T-helper 2 cell treated with Interferon-gamma antibody and Interleukin-4, amounts not matched to agents 5 μg/mL and 100 μg/mL, for 36 hours (primary cell): Measurements from ENCODE around the gene TNRC6A.
A peak's percentile ranks its signal among the peaks of the same experiment; 100 is the strongest.
"Not testable (repeated sequence)": the region's sequence is repeated elsewhere in the genome, so short reads cannot be mapped to it uniquely, and the experiment has no call there.

Experiments
- DNase-seq: peaks from one replicate; pipeline ENCODE4 v3.0.0; 2021; ENCODE audit warnings: low spot score
- H3K27ac Mint-ChIP-seq: one replicate; pipeline ENCODE4 v1.8.0; 2021; ENCODE audit warnings: mild to moderate bottlenecking, mixed read lengths
- H3K27me3 Mint-ChIP-seq: one replicate; pipeline ENCODE4 v1.8.0; 2021; ENCODE audit warnings: low read depth, mixed read lengths
- H3K36me3 Mint-ChIP-seq: one replicate; pipeline ENCODE4 v1.8.0; 2021; ENCODE audit warnings: low read depth, mixed read lengths
- H3K4me1 Mint-ChIP-seq: one replicate; pipeline ENCODE4 v1.8.0; 2021; ENCODE audit warnings: low read depth, mixed read lengths
- H3K4me3 Mint-ChIP-seq: one replicate; pipeline ENCODE4 v1.8.0; 2022; ENCODE audit warnings: mild to moderate bottlenecking, moderate library complexity, mixed read lengths
- H3K9me3 Mint-ChIP-seq: one replicate; pipeline ENCODE4 v1.8.0; 2021; ENCODE audit warnings: mixed read lengths

Gene TNRC6A

GRCh38 chr16:24844101-24845030 is 114.9 kb downstream of the TNRC6A start:
- Mint-ChIP-seq H3K27ac (no peak overlapping the region), H3K4me3 (no peak overlapping the region), H3K27me3 (no peaks in the 10 kb centered on the region), H3K36me3 (no peaks in the 10 kb centered on the region), H3K4me1 (peaks cover 2% of the 10 kb centered on the region), H3K9me3 (no peaks in the 10 kb centered on the region)
- no peak for DNase-seq

- H3K4me3 Mint-ChIP-seq, H3K27me3 Mint-ChIP-seq, H3K9me3 Mint-ChIP-seq, H3K27ac Mint-ChIP-seq, H3K4me1 Mint-ChIP-seq, DNase-seq, H3K36me3 Mint-ChIP-seq: not testable (repeated sequence)
These were observed 115.5 kb downstream of the TNRC6A start for GRCh38 chr16:24845031-24845365.

GRCh38 chr16:24845726-24846547 is 116.5 kb downstream of the TNRC6A start, which contains the start of gene SLC5A11:
Gene SLC5A11, plus strand, starts transcription at chr16:24845963. Its CDS starts 12,681 bp downstream, at chr16:24858644.
- Mint-ChIP-seq H3K4me1 (peaks cover 8% of the 10 kb centered on the region), H3K36me3 (no peaks in the 10 kb centered on the region), H3K9me3 (no peaks in the 10 kb centered on the region), H3K4me3 (no peak within 1 kb of the TSS), H3K27ac (no peak within 1 kb of the TSS), H3K27me3 (no peaks in the 10 kb centered on the region)
- no peak for DNase-seq

- DNase-seq = no peak
These were observed 117.3 kb downstream of the TNRC6A start for GRCh38 chr16:24846548-24847357.

GRCh38 chr16:24847358-24847664 is 117.9 kb downstream of the TNRC6A start:
- Mint-ChIP-seq H3K27ac (no peak overlapping the region), H3K4me1 (peaks cover 18% of the 10 kb centered on the region), H3K4me3 (no peak overlapping the region), H3K36me3 (no peaks in the 10 kb centered on the region), H3K9me3 (no peaks in the 10 kb centered on the region), H3K27me3 (no peaks in the 10 kb centered on the region)
- no peak for DNase-seq

More at GRCh38 chr16:24846548-24847357, 117.3 kb downstream of the TNRC6A start:
- Mint-ChIP-seq H3K36me3 (no peaks in the 10 kb centered on the region), H3K27me3 (no peaks in the 10 kb centered on the region), H3K9me3 (no peaks in the 10 kb centered on the region), H3K27ac (no peak overlapping the region), H3K4me1 (peaks cover 12% of the 10 kb centered on the region), H3K4me3 (no peak overlapping the region)

- Mint-ChIP-seq H3K9me3 (no peaks in the 10 kb centered on the region), H3K36me3 (no peaks in the 10 kb centered on the region), H3K4me3 (no peak overlapping the region), H3K4me1 (peaks cover 18% of the 10 kb centered on the region), H3K27ac (no peak overlapping the region), H3K27me3 (no peaks in the 10 kb centered on the region)
- DNase-seq = no peak
These were observed 118.6 kb downstream of the TNRC6A start for GRCh38 chr16:24848065-24848464.

- Mint-ChIP-seq H3K27ac (no peak overlapping the region), H3K4me3 (no peak overlapping the region), H3K27me3 (no peaks in the 10 kb centered on the region), H3K9me3 (no peaks in the 10 kb centered on the region), H3K36me3 (no peaks in the 10 kb centered on the region), H3K4me1 (peaks cover 15% of the 10 kb centered on the region)
- no peak for DNase-seq
These were observed 120.2 kb downstream of the TNRC6A start for GRCh38 chr16:24849641-24850040.

- Mint-ChIP-seq H3K4me1 (peaks cover 15% of the 10 kb centered on the region), H3K9me3 (no peaks in the 10 kb centered on the region), H3K36me3 (no peaks in the 10 kb centered on the region), H3K27ac (no peak overlapping the region), H3K4me3 (no peak overlapping the region), H3K27me3 (no peaks in the 10 kb centered on the region)
- peak; percentile 20 for DNase-seq
These were observed 121.0 kb downstream of the TNRC6A start for GRCh38 chr16:24850289-24850938.

GRCh38 chr16:24851700-24852099 is 122.2 kb downstream of the TNRC6A start:
- H3K4me3 Mint-ChIP-seq = no peak overlapping the region
- H3K27me3 Mint-ChIP-seq = no peaks in the 10 kb centered on the region
- no peak overlapping the region for H3K27ac Mint-ChIP-seq

GRCh38 chr16:24852281-24852721 is 122.8 kb downstream of the TNRC6A start:
- H3K36me3 Mint-ChIP-seq = no peaks in the 10 kb centered on the region
- H3K4me1 Mint-ChIP-seq = peaks cover 15% of the 10 kb centered on the region
- no peak overlapping the region for H3K27ac Mint-ChIP-seq
- no peaks in the 10 kb centered on the region for H3K27me3 Mint-ChIP-seq
- no peak for DNase-seq
- no peak overlapping the region for H3K4me3 Mint-ChIP-seq
- H3K9me3 Mint-ChIP-seq = no peaks in the 10 kb centered on the region

More at GRCh38 chr16:24851700-24852099, 122.2 kb downstream of the TNRC6A start:
- DNase-seq = peak; percentile 40
- H3K36me3 Mint-ChIP-seq = no peaks in the 10 kb centered on the region
- no peaks in the 10 kb centered on the region for H3K9me3 Mint-ChIP-seq
- H3K4me1 Mint-ChIP-seq = peaks cover 15% of the 10 kb centered on the region

GRCh38 chr16:24853169-24853824 is 123.8 kb downstream of the TNRC6A start:
- Mint-ChIP-seq H3K9me3 (no peaks in the 10 kb centered on the region), H3K4me3 (no peak overlapping the region), H3K27ac (no peak overlapping the region), H3K4me1 (peaks cover 15% of the 10 kb centered on the region), H3K36me3 (no peaks in the 10 kb centered on the region), H3K27me3 (no peaks in the 10 kb centered on the region)
- DNase-seq = no peak

- H3K36me3 Mint-ChIP-seq = no peaks in the 10 kb centered on the region
- peaks cover 17% of the 10 kb centered on the region for H3K4me1 Mint-ChIP-seq
- H3K27me3 Mint-ChIP-seq = no peaks in the 10 kb centered on the region
- no peak overlapping the region for H3K4me3 Mint-ChIP-seq
- DNase-seq = no peak
- H3K27ac Mint-ChIP-seq = no peak overlapping the region
- no peaks in the 10 kb centered on the region for H3K9me3 Mint-ChIP-seq
These were observed 124.4 kb downstream of the TNRC6A start for GRCh38 chr16:24853830-24854229.
